H9 (cell line): Measurements from ENCODE around the gene MAGEH1. TPM values are rescaled to one million over a fixed set of nuclear protein-coding genes. Genes with fewer than 3 reads are reported as not detected.

Source experiments
- DNase-seq: peaks from one replicate; pipeline ENCODE4 v3.0.0-alpha.2; 2017
- H2AFZ ChIP-seq: one replicate; pipeline ENCODE4 v1.6.1; 2013; ENCODE audit warnings: mild to moderate bottlenecking, low read length, control low read depth, moderate library complexity
- H2AK5ac ChIP-seq: 2 replicates; pipeline ENCODE4 v1.6.1; 2013; ENCODE audit warnings: low read length, control low read depth, mixed read lengths; ENCODE audit not compliant: insufficient read length
- H2BK120ac ChIP-seq: one replicate; pipeline ENCODE4 v1.6.1; 2013; ENCODE audit warnings: low read depth, mild to moderate bottlenecking, low read length, control low read depth, inconsistent platforms; ENCODE audit not compliant: poor library complexity, severe bottlenecking
- H2BK12ac ChIP-seq: 2 replicates; pipeline ENCODE4 v1.6.1; 2013; ENCODE audit warnings: low read length, control low read depth, mixed read lengths, low read depth; ENCODE audit not compliant: insufficient read length
- H2BK15ac ChIP-seq: 2 replicates; pipeline ENCODE4 v1.6.1; 2013; ENCODE audit warnings: low read depth, low read length, control low read depth
- H2BK20ac ChIP-seq: one replicate; pipeline ENCODE4 v1.6.1; 2013; ENCODE audit warnings: low read depth, mild to moderate bottlenecking, low read length, control low read depth, inconsistent platforms; ENCODE audit not compliant: poor library complexity, severe bottlenecking
- H2BK5ac ChIP-seq: 2 replicates; pipeline ENCODE4 v1.6.1; 2013; ENCODE audit warnings: low read length, control low read depth, mixed read lengths; ENCODE audit not compliant: insufficient read length
- H3K14ac ChIP-seq: 2 replicates; pipeline ENCODE4 v1.6.1; 2013; ENCODE audit warnings: low read length, control low read depth; ENCODE audit not compliant: insufficient read depth
- H3K18ac ChIP-seq: 2 replicates; pipeline ENCODE4 v1.6.1; 2013; ENCODE audit warnings: low read depth, mild to moderate bottlenecking, mixed read lengths, low read length, control low read depth; ENCODE audit not compliant: insufficient read length
- H3K23ac ChIP-seq: 2 replicates; pipeline ENCODE4 v1.6.1; 2013; ENCODE audit warnings: low read length, control low read depth, mixed read lengths, low read depth; ENCODE audit not compliant: insufficient read length
- H3K23me2 ChIP-seq: 2 replicates; pipeline ENCODE4 v1.6.1; 2013; ENCODE audit warnings: low read depth, mild to moderate bottlenecking, mixed read lengths, low read length, control low read depth; ENCODE audit not compliant: insufficient read length, poor library complexity, severe bottlenecking
- H3K27ac ChIP-seq: 2 replicates; pipeline ENCODE4 v1.5.1; 2013; ENCODE audit warnings: low read length, control low read depth, mixed read lengths, low read depth; ENCODE audit not compliant: insufficient read length
- H3K27me3 ChIP-seq: 2 replicates; pipeline ENCODE4 v1.6.1; 2013; ENCODE audit warnings: low read length, control low read depth, inconsistent platforms; ENCODE audit not compliant: insufficient read depth
- H3K4ac ChIP-seq: 2 replicates; pipeline ENCODE4 v1.6.1; 2013; ENCODE audit warnings: low read depth, mild to moderate bottlenecking, control low read depth, inconsistent platforms, low read length, moderate library complexity
- H3K4me1 ChIP-seq: 2 replicates; pipeline ENCODE4 v1.6.1; 2013; ENCODE audit warnings: low read length, control low read depth, inconsistent platforms; ENCODE audit not compliant: insufficient read depth
- H3K4me2 ChIP-seq: 2 replicates; pipeline ENCODE4 v1.6.1; 2013; ENCODE audit warnings: low read length, control low read depth, mixed read lengths; ENCODE audit not compliant: insufficient read length, insufficient read depth
- H3K56ac ChIP-seq: 2 replicates; pipeline ENCODE4 v1.6.1; 2013; ENCODE audit warnings: low read depth, mild to moderate bottlenecking, mixed read lengths, low read length, control low read depth; ENCODE audit not compliant: insufficient read length
- H3K79me1 ChIP-seq: 2 replicates; pipeline ENCODE4 v1.6.1; 2013; ENCODE audit warnings: low read depth, mild to moderate bottlenecking, moderate library complexity, low read length, control low read depth, inconsistent platforms; ENCODE audit not compliant: insufficient read depth, poor library complexity, severe bottlenecking
- H3K79me2 ChIP-seq: 2 replicates; pipeline ENCODE4 v1.6.1; 2013; ENCODE audit warnings: low read length, control low read depth, inconsistent platforms; ENCODE audit not compliant: insufficient read depth
- H3K9ac ChIP-seq: 2 replicates; pipeline ENCODE4 v1.6.1; 2013; ENCODE audit warnings: low read length, control low read depth, mixed read lengths; ENCODE audit not compliant: insufficient read length; ENCODE audit errors: extremely low read depth
- H3K9me3 ChIP-seq: one replicate; pipeline ENCODE4 v1.6.1; 2013; ENCODE audit warnings: low read depth, low read length, inconsistent platforms; ENCODE audit not compliant: control insufficient read depth
- H3T11ph ChIP-seq: one replicate; pipeline ENCODE4 v1.6.1; 2013; ENCODE audit warnings: mild to moderate bottlenecking, low read length, control low read depth, inconsistent platforms
- H4K20me1 ChIP-seq: one replicate; pipeline ENCODE4 v1.6.1; 2013; ENCODE audit not compliant: control insufficient read depth, insufficient read length, insufficient read depth
- H4K5ac ChIP-seq: 2 replicates; pipeline ENCODE4 v1.6.1; 2013; ENCODE audit warnings: low read depth, mild to moderate bottlenecking, mixed read lengths, low read length, control low read depth; ENCODE audit not compliant: insufficient read length
- H4K8ac ChIP-seq: replicated peaks from 2 replicates; pipeline ENCODE4 v1.6.1; 2013; ENCODE audit warnings: low read length, control low read depth, mixed read lengths, low read depth; ENCODE audit not compliant: insufficient read length
- H4K91ac ChIP-seq: 2 replicates; pipeline ENCODE4 v1.6.1; 2013; ENCODE audit warnings: low read depth, mild to moderate bottlenecking, moderate library complexity, mixed read lengths, low read length, control low read depth; ENCODE audit not compliant: insufficient read length
- H3K27ac Mint-ChIP-seq, 3 experiments: 2 replicates in 2 of 3; 3 replicates in 1 of 3; pipeline ENCODE4 v1.8.0; 2020 to 2021; ENCODE audit warnings: mixed read lengths in 3 of 3, mild to moderate bottlenecking in 1 of 3, moderate library complexity in 1 of 3
- H3K27me3 Mint-ChIP-seq: 2 replicates; pipeline ENCODE4 v1.8.0; 2021; ENCODE audit warnings: low read depth, mild to moderate bottlenecking, moderate library complexity, mixed read lengths
- H3K36me3 Mint-ChIP-seq, 3 experiments: 2 replicates in 2 of 3; 3 replicates in 1 of 3; pipeline ENCODE4 v1.8.0; 2020 to 2021; ENCODE audit warnings: low read depth in 3 of 3, mixed read lengths in 3 of 3; ENCODE audit not compliant: insufficient read depth in 1 of 3
- H3K4me1 Mint-ChIP-seq, 2 experiments: 2 replicates each; pipeline ENCODE4 v1.8.0; 2020; ENCODE audit warnings: mixed read lengths in 2 of 2
- H3K4me3 Mint-ChIP-seq, 2 experiments: 2 replicates in 1 of 2; 3 replicates in 1 of 2; pipeline ENCODE4 v1.8.0; 2020 to 2021; ENCODE audit warnings: mild to moderate bottlenecking in 2 of 2, mixed read lengths in 2 of 2, moderate library complexity in 1 of 2
- H3K9me3 Mint-ChIP-seq, 2 experiments: 2 replicates in 1 of 2; 3 replicates in 1 of 2; pipeline ENCODE4 v1.8.0; 2020; ENCODE audit warnings: mild to moderate bottlenecking in 2 of 2, mixed read lengths in 2 of 2, moderate library complexity in 1 of 2
- CTCF ChIP-seq: fragments of 200-600 bp; sonication (generic); conservative IDR thresholded peaks from 3 replicates; pipeline ENCODE4 v1.8.0; 2021; ENCODE audit warnings: antibody characterized with exemption, mild to moderate bottlenecking
- WGBS: extraction: QIAGEN DNeasy Blood & Tissue Kit; methylation state at CpG from one replicate; pipeline ENCODE4 v1.1.7; 2013; ENCODE audit warnings: missing lambda C conversion rate, low lambda C conversion rate, mixed read lengths; ENCODE audit not compliant: insufficient read length; ENCODE audit errors: extremely low coverage; 5-methylcytosine and 5-hydroxymethylcytosine counted together
- total RNA-seq: library from RNA; stranded (reverse); gene quantifications from 2 replicates; pipeline ENCODE4 v1.2.1, GENCODE V29; 2021

The MAGEH1 gene
- total RNA-seq, 1 experiment from 2014 or later = 7.3 TPM

- Histone ChIP-seq H3K14ac (no peak overlapping the region), H4K5ac (no peak overlapping the region), H3K4ac (no peak overlapping the region), H3K23me2 (peaks cover 9% of the 10 kb centered on the region), H2AFZ (peak overlapping the region; percentile 85), H3K23ac (no peak overlapping the region), H3K4me2 (peak overlapping the region; percentile 77), H3K56ac (no peak overlapping the region), H3K79me2 (no peaks in the 10 kb centered on the region), H3K27me3 (no peaks in the 10 kb centered on the region), H2BK120ac (no peak overlapping the region), H2AK5ac (no peak overlapping the region), H3K9me3 (peaks cover 20% of the 10 kb centered on the region), H3K79me1 (no peaks in the 10 kb centered on the region), H4K20me1 (no peaks in the 10 kb centered on the region), H3K27ac (no peak overlapping the region), H2BK20ac (no peak overlapping the region), H2BK12ac (no peak overlapping the region), H2BK15ac (no peak overlapping the region), H4K8ac (no peak overlapping the region), H4K91ac (no peak overlapping the region), H3K18ac (no peak overlapping the region), H3K4me1 (no peaks in the 10 kb centered on the region), H2BK5ac (no peak overlapping the region), H3T11ph (no peak overlapping the region), H3K9ac (no peak overlapping the region)
- no CpG with 5 or more reads among the region's 11 CpGs for WGBS
- H3K9me3 Mint-ChIP-seq = peaks cover 46 to 48% of the 10 kb centered on the region in 2 experiments
- H3K36me3 Mint-ChIP-seq = no peaks in the 10 kb centered on the region; a peak in 1 of 7 replicates
- H3K27ac Mint-ChIP-seq = no peak overlapping the region
- peak overlapping the region; percentile 85 to 94 for H3K4me3 Mint-ChIP-seq
- DNase-seq = no peak
- TF ChIP-seq CTCF = no peak
- H3K27me3 Mint-ChIP-seq = no peaks in the 10 kb centered on the region; the same call in 1 of the 2 replicates
- H3K4me1 Mint-ChIP-seq = peaks cover 4% of the 10 kb centered on the region in 2 experiments; a peak in 3 of 4 replicates
Observed at GRCh38 chrX:55451626-55451989, 319 bp upstream of the MAGEH1 start.
